ENCODE measurements around the gene FRAS1.

DNA sequence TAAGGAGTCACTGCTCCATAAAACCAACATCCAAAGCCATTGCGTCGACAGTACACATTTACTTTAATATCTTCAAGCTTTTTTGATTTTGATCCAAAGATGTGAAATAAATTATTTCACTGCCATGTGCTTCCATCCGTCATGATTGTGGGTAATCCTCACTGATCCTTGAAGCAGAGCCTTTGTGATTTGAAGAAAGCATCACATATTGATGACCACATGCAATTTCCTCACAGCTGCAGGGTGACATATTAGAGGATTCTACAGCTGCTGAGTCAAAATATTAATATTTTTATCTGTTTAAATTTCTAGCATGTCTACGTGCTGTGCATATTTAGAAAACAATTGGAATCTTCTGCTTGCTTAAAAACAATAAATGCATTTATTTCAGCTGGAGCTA is 297.7 kb downstream of the FRAS1 start:
- TF ChIP-seq, protein P1, sequence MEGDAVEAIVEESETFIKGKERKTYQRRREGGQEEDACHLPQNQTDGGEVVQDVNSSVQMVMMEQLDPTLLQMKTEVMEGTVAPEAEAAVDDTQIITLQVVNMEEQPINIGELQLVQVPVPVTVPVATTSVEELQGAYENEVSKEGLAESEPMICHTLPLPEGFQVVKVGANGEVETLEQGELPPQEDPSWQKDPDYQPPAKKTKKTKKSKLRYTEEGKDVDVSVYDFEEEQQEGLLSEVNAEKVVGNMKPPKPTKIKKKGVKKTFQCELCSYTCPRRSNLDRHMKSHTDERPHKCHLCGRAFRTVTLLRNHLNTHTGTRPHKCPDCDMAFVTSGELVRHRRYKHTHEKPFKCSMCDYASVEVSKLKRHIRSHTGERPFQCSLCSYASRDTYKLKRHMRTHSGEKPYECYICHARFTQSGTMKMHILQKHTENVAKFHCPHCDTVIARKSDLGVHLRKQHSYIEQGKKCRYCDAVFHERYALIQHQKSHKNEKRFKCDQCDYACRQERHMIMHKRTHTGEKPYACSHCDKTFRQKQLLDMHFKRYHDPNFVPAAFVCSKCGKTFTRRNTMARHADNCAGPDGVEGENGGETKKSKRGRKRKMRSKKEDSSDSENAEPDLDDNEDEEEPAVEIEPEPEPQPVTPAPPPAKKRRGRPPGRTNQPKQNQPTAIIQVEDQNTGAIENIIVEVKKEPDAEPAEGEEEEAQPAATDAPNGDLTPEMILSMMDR (conservative IDR thresholded peaks at IDR 0.05 in 1 of 2, IDR thresholded peaks at IDR 0.05 in 1 of 2; ENCODE audit: low read depth in 1 of 2, low read length in 2 of 2): no peak
- TF ChIP-seq EZH2 (IDR thresholded peaks at IDR 0.05; ENCODE audit: low read length, missing control alignments): no peak

Measured in fibroblast of lung (primary cell).